HG03439 (cell line): ENCODE results near the gene RFTN1.

ENCODE experiments used
- ATAC-seq: cut with Tn5 transposase; IDR thresholded peaks from one replicate; pipeline ENCODE4 v1.9.1; 2021; ENCODE audit warnings: mild to moderate bottlenecking, moderate library complexity; ENCODE audit not compliant: unreplicated experiment

The RFTN1 gene

GRCh38 chr3:16386561-16386960 is 126.9 kb downstream of the RFTN1 start:
- ATAC-seq: no peak

GRCh38 chr3:16385151-16385550 is 128.3 kb downstream of the RFTN1 start:
- no peak for ATAC-seq

- ATAC-seq: no peak
Observed at GRCh38 chr3:16383864-16384263, 129.6 kb downstream of the RFTN1 start.

GRCh38 chr3:16382845-16383244 is 130.7 kb downstream of the RFTN1 start:
- ATAC-seq: peak; percentile 47

GRCh38 chr3:16381426-16381825 is 132.1 kb downstream of the RFTN1 start:
- no peak for ATAC-seq

GRCh38 chr3:16380421-16380820 is 133.1 kb downstream of the RFTN1 start:
- ATAC-seq: no peak

GRCh38 chr3:16379838-16380237 is 133.7 kb downstream of the RFTN1 start:
- ATAC-seq: no peak

- peak; percentile 51 for ATAC-seq
Observed at GRCh38 chr3:16378920-16379319, 134.6 kb downstream of the RFTN1 start.

GRCh38 chr3:16378415-16378814 is 135.1 kb downstream of the RFTN1 start:
- no peak for ATAC-seq

- ATAC-seq: no peak
Observed at GRCh38 chr3:16377847-16378302, 135.6 kb downstream of the RFTN1 start.

GRCh38 chr3:16377196-16377595 is 136.3 kb downstream of the RFTN1 start:
- no peak for ATAC-seq

GRCh38 chr3:16375891-16376290 is 137.6 kb downstream of the RFTN1 start:
- no peak for ATAC-seq

GRCh38 chr3:16374935-16375245 is 138.6 kb downstream of the RFTN1 start:
- no peak for ATAC-seq

- ATAC-seq: no peak
Observed at GRCh38 chr3:16374047-16374934, 139.2 kb downstream of the RFTN1 start.

GRCh38 chr3:16373341-16373946 is 140.1 kb downstream of the RFTN1 start:
- peak; percentile 25 for ATAC-seq

GRCh38 chr3:16372362-16373292 is 140.9 kb downstream of the RFTN1 start:
- no peak for ATAC-seq

GRCh38 chr3:16370872-16371740 is 142.4 kb downstream of the RFTN1 start:
- ATAC-seq: no peak

- ATAC-seq: no peak
Observed at GRCh38 chr3:16370503-16370871, 143.0 kb downstream of the RFTN1 start.

GRCh38 chr3:16369885-16370284 is 143.6 kb downstream of the RFTN1 start:
- ATAC-seq: no peak

GRCh38 chr3:16369276-16369675 is 144.2 kb downstream of the RFTN1 start:
- ATAC-seq: no peak
